CD4-positive, alpha-beta T cell treated with Interleukin-17A for 1 hour (primary cell): ENCODE results near the gene CLPTM1L.
A peak's percentile ranks its signal among the peaks of the same experiment; 100 is the strongest.
"Not testable (repeated sequence)": the region's sequence is repeated elsewhere in the genome, so short reads cannot be mapped to it uniquely, and the experiment has no call there.

Experiments used
- DNase-seq: peaks from one replicate; pipeline ENCODE4 v3.0.0-alpha.2; 2020

CLPTM1L gene

GRCh38 chr5:1311439-1312055, 33.4 kb downstream of the CLPTM1L start:
- DNase-seq = no peak

GRCh38 chr5:1310118-1310517, 34.8 kb downstream of the CLPTM1L start:
- DNase-seq = no peak

- no peak for DNase-seq
Observed at GRCh38 chr5:1304033-1304432, 40.9 kb downstream of the CLPTM1L start.

GRCh38 chr5:1302258-1302657, 42.6 kb downstream of the CLPTM1L start:
- no peak for DNase-seq

- no peak for DNase-seq
Observed at GRCh38 chr5:1300581-1301083, 44.3 kb downstream of the CLPTM1L start.

- DNase-seq = no peak
Observed at GRCh38 chr5:1299961-1300360, 44.9 kb downstream of the CLPTM1L start.

GRCh38 chr5:1299511-1299850, 45.4 kb downstream of the CLPTM1L start:
- DNase-seq = no peak

- DNase-seq = no peak
Observed at GRCh38 chr5:1298723-1299510, 46.0 kb downstream of the CLPTM1L start.

- no peak for DNase-seq
Observed at GRCh38 chr5:1298067-1298551, 46.8 kb downstream of the CLPTM1L start.

GRCh38 chr5:1297243-1297642, 47.7 kb downstream of the CLPTM1L start:
- no peak for DNase-seq

GRCh38 chr5:1295650-1296037, 49.3 kb downstream of the CLPTM1L start:
- no peak for DNase-seq

GRCh38 chr5:1294835-1295649, 49.9 kb downstream of the CLPTM1L start, which contains the start of gene TERT:
TERT (minus strand) TSS chr5:1295068; CDS start chr5:1294989, 79 bp downstream.
- DNase-seq = peak; percentile 81

GRCh38 chr5:1294206-1294834, 50.6 kb downstream of the CLPTM1L start:
- DNase-seq = no peak

GRCh38 chr5:1293416-1294205, 51.3 kb downstream of the CLPTM1L start:
- no peak for DNase-seq

- DNase-seq = no peak
Observed at GRCh38 chr5:1292846-1293415, 52.0 kb downstream of the CLPTM1L start.

- DNase-seq = no peak
Observed at GRCh38 chr5:1292139-1292538, 52.8 kb downstream of the CLPTM1L start.

GRCh38 chr5:1291611-1292080, 53.3 kb downstream of the CLPTM1L start:
- DNase-seq = no peak

- DNase-seq = not testable (repeated sequence)
Observed at GRCh38 chr5:1290956-1291355, 53.9 kb downstream of the CLPTM1L start.

GRCh38 chr5:1289559-1289958, 55.3 kb downstream of the CLPTM1L start:
- DNase-seq = not testable (repeated sequence)

GRCh38 chr5:1288439-1289335, 56.2 kb downstream of the CLPTM1L start:
- DNase-seq = no peak
